Measurements from ENCODE around the gene REC8.

The REC8 gene

DNA sequence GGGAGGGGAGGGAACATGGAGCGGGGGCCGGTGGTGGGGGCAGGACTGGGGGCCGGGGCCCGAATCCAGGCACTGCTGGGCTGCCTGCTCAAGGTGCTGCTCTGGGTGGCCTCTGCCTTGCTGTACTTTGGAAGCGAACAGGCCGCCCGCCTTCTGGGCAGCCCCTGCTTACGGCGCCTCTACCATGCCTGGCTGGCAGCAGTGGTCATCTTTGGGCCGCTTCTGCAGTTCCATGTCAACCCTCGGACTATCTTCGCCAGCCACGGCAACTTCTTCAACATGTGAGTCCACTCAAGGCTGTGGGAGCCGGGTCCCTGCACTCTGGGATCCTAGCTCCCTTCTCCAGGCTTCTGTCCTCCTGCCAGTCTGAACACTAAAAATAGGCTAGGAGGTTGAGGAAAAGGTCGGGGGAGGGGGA, 40.3 kb upstream of the REC8 start:
- TF ChIP-seq EZH2phosphoT487 (conservative IDR thresholded peaks at IDR 0.05; ENCODE audit: low read length): no peak
- TF ChIP-seq, protein P1, sequence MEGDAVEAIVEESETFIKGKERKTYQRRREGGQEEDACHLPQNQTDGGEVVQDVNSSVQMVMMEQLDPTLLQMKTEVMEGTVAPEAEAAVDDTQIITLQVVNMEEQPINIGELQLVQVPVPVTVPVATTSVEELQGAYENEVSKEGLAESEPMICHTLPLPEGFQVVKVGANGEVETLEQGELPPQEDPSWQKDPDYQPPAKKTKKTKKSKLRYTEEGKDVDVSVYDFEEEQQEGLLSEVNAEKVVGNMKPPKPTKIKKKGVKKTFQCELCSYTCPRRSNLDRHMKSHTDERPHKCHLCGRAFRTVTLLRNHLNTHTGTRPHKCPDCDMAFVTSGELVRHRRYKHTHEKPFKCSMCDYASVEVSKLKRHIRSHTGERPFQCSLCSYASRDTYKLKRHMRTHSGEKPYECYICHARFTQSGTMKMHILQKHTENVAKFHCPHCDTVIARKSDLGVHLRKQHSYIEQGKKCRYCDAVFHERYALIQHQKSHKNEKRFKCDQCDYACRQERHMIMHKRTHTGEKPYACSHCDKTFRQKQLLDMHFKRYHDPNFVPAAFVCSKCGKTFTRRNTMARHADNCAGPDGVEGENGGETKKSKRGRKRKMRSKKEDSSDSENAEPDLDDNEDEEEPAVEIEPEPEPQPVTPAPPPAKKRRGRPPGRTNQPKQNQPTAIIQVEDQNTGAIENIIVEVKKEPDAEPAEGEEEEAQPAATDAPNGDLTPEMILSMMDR (IDR thresholded peaks at IDR 0.05; ENCODE audit: insufficient read depth, low read length, poor library complexity, severe bottlenecking): no peak
- Histone ChIP-seq H4K20me1 (ENCODE audit: low read depth, low read length) (no peaks in the 10 kb centered on the region), H3K27me3 (ENCODE audit: low read length) (no peaks in the 10 kb centered on the region), H3K9me3 (ENCODE audit: insufficient read depth, low read length) (no peaks in the 10 kb centered on the region), H3K4me3 (ENCODE audit: insufficient read depth, low read length, poor library complexity, severe bottlenecking) (no peak overlapping the region), H3K36me3 (ENCODE audit: low read length) (no peaks in the 10 kb centered on the region), H3K4me2 (ENCODE audit: low read depth, low read length, poor library complexity, severe bottlenecking) (no peak overlapping the region), H3K9me2 (replicated peaks; ENCODE audit: insufficient read depth, low read length) (no peaks in the 10 kb centered on the region), H3K9ac (ENCODE audit: low read length) (no peak overlapping the region), H3F3A (ENCODE audit: insufficient read depth) (peaks cover 6% of the 10 kb centered on the region), H2AFZ (ENCODE audit: low read depth, low read length, severe bottlenecking) (no peak overlapping the region), H3K27ac (ENCODE audit: low read depth, low read length) (no peak overlapping the region), H3K79me2 (ENCODE audit: insufficient read depth, low read length) (no peaks in the 10 kb centered on the region)

DNA sequence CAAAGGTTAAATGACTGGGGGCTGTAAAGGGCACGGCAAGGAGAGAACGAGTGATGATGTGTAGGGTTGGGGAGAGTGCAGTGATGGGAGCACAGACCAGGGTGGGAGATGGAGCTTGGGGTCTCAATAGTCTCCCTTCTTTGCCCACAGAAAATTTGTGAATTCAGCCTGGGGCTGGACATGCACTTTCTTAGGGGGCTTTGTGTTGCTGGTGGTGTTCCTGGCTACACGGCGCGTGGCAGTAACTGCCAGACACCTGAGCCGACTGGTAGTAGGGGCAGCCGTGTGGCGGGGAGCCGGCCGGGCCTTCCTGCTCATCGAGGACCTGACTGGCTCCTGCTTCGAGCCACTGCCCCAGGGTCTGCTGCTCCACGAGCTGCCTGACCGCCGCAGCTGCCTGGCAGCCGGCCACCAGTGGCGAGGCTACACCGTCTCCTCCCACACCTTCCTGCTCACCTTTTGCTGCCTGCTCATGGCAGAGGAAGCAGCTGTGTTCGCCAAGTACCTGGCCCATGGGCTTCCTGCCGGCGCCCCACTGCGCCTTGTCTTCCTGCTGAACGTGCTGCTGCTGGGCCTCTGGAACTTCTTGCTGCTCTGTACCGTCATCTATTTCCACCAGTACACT, 39.7 kb upstream of the REC8 start:
- no peaks in the 10 kb centered on the region for H3K9me2 ChIP-seq (replicated peaks; ENCODE audit: insufficient read depth, low read length)
- no peak for TF ChIP-seq EZH2phosphoT487 (conservative IDR thresholded peaks at IDR 0.05; ENCODE audit: low read length)
- TF ChIP-seq, protein P1 (IDR thresholded peaks at IDR 0.05; ENCODE audit: insufficient read depth, low read length, poor library complexity, severe bottlenecking): no peak
- H3K36me3 ChIP-seq (ENCODE audit: low read length): no peaks in the 10 kb centered on the region
- H3F3A ChIP-seq (ENCODE audit: insufficient read depth): peaks cover 12% of the 10 kb centered on the region
- H3K9me3 ChIP-seq (ENCODE audit: insufficient read depth, low read length): no peaks in the 10 kb centered on the region
- no peak overlapping the region for H3K4me3 ChIP-seq (ENCODE audit: insufficient read depth, low read length, poor library complexity, severe bottlenecking)
- no peaks in the 10 kb centered on the region for H3K79me2 ChIP-seq (ENCODE audit: insufficient read depth, low read length)
- H3K4me2 ChIP-seq (ENCODE audit: low read depth, low read length, poor library complexity, severe bottlenecking): no peak overlapping the region
- H2AFZ ChIP-seq (ENCODE audit: low read depth, low read length, severe bottlenecking): no peak overlapping the region
- H3K27ac ChIP-seq (ENCODE audit: low read depth, low read length): no peak overlapping the region
- H3K9ac ChIP-seq (ENCODE audit: low read length): no peak overlapping the region
- no peaks in the 10 kb centered on the region for H3K27me3 ChIP-seq (ENCODE audit: low read length)
- no peaks in the 10 kb centered on the region for H4K20me1 ChIP-seq (ENCODE audit: low read depth, low read length)

DNA sequence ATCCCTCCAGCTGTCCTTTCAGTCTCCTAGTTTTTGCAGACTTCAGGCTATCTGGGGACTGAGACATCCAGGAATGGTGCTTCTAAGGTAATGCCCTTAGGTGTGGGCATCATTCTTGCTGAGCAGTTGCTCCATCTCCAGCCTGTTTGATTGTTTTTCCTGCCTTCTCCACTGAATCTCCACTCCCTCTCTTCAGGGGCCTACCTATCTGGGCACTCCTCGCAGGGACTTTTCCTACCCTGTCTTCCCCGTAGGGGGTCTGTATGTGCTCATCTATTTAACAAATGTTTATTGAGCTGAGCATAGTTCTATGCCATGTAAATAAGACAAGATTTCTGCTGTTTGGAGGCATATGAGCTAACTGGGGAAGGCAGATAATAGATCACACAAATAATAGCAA, 38.9 kb upstream of the REC8 start:
- no peaks in the 10 kb centered on the region for H3K9me2 ChIP-seq (replicated peaks; ENCODE audit: insufficient read depth, low read length)
- no peaks in the 10 kb centered on the region for H3K79me2 ChIP-seq (ENCODE audit: insufficient read depth, low read length)
- no peak overlapping the region for H3K27ac ChIP-seq (ENCODE audit: low read depth, low read length)
- H3K36me3 ChIP-seq (ENCODE audit: low read length): no peaks in the 10 kb centered on the region
- H3K27me3 ChIP-seq (ENCODE audit: low read length): no peaks in the 10 kb centered on the region
- no peaks in the 10 kb centered on the region for H4K20me1 ChIP-seq (ENCODE audit: low read depth, low read length)
- no peak overlapping the region for H3K4me2 ChIP-seq (ENCODE audit: low read depth, low read length, poor library complexity, severe bottlenecking)
- TF ChIP-seq, protein P1 (IDR thresholded peaks at IDR 0.05; ENCODE audit: insufficient read depth, low read length, poor library complexity, severe bottlenecking): no peak
- TF ChIP-seq EZH2phosphoT487 (conservative IDR thresholded peaks at IDR 0.05; ENCODE audit: low read length): no peak
- no peak overlapping the region for H2AFZ ChIP-seq (ENCODE audit: low read depth, low read length, severe bottlenecking)
- peaks cover 17% of the 10 kb centered on the region for H3F3A ChIP-seq (ENCODE audit: insufficient read depth)
- no peak overlapping the region for H3K9ac ChIP-seq (ENCODE audit: low read length)
- no peaks in the 10 kb centered on the region for H3K9me3 ChIP-seq (ENCODE audit: insufficient read depth, low read length)
- no peak overlapping the region for H3K4me3 ChIP-seq (ENCODE audit: insufficient read depth, low read length, poor library complexity, severe bottlenecking)
